Measurements from ENCODE around the gene SLC35E4.

The SLC35E4 gene

DNA sequence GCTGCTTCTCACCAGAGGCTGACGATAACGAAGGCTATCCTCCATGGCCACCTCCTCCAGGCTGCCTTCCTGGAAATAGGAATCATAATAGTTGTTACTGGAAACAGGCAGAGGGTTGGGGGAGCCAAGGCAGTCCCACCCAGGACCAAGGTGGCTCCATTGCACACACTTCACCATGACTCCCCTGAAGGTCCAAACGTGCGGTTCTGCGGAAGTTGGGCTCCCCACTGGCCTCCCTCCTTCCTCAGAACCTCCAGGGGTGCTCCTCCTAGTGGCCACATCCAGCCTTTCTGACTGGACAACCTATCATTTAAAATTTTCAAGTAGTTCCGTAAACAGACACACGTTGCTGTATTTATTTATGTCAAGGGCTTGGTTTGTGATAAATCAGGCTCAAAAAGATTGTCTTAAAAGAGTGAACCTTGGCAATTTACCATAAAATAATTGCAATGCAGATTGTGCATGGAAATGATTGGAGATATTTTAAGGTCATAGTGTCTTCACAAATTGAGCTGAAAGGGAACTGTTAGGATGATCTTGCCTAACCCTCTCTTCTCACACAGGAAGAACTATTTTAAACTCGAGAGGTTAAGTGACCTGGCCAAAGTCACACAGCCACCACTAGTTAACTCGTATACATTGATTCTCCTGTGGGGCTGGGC is 30.0 kb upstream of the SLC35E4 start:
- in situ Hi-C loops (cut with HindIII; ENCODE audit: low sequenced_read_pairs), result no loop called here
- DNase-seq (ENCODE audit: low read depth), result no peak
- TF ChIP-seq, protein P1, sequence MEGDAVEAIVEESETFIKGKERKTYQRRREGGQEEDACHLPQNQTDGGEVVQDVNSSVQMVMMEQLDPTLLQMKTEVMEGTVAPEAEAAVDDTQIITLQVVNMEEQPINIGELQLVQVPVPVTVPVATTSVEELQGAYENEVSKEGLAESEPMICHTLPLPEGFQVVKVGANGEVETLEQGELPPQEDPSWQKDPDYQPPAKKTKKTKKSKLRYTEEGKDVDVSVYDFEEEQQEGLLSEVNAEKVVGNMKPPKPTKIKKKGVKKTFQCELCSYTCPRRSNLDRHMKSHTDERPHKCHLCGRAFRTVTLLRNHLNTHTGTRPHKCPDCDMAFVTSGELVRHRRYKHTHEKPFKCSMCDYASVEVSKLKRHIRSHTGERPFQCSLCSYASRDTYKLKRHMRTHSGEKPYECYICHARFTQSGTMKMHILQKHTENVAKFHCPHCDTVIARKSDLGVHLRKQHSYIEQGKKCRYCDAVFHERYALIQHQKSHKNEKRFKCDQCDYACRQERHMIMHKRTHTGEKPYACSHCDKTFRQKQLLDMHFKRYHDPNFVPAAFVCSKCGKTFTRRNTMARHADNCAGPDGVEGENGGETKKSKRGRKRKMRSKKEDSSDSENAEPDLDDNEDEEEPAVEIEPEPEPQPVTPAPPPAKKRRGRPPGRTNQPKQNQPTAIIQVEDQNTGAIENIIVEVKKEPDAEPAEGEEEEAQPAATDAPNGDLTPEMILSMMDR (IDR thresholded peaks at IDR 0.05; ENCODE audit: low read depth, low read length, missing control alignments), result peak; percentile 71
- H3K4me3 ChIP-seq (ENCODE audit: low read depth, low read length), result peak overlapping the region; percentile 54

DNA sequence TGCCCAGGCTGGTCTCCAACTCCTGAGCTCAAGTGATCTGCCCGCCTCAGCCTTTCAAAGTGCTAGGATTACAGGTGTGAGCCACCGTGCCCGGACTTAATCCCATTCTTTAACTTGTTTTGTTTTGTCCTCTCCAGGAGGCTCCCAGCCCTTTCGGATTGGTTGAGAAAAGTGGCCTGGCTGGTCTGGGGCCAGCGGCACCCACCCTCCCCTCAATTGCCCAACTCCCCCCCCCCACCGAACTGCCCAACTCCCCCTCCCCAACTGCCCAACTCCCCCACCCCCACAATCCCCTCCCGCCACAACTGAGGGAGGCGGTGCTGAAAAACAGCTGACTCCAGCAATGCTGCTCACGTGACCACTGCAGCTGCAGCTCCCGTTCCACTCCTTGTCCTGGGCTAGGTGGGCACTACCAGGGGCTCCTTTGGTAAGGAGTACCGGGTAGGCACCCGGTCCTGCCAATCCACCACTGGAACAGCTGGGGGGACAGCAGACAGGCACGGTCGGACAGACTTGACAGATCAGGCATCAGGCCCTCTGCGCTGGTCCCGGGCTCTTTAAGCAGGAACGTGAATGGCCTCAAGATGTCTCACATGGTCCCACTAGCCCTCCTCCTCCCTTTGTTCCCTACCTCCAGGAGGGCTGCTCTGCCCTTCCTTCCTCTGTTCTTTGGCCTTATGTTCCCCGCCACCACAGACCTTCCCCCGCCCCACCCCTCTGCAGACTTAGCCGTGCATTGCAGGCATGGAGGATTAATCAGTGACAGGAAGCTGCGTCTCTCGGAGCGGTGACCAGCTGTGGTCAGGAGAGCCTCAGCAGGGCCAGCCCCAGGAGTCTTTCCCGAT is 28.9 kb upstream of the SLC35E4 start, which contains the start of gene TCN2:
Gene TCN2, plus strand, starts transcription at position 720 of the 845 bp plus-strand sequence. CDS start 158 bp downstream, outside the sequence.
- in situ Hi-C loops (cut with HindIII; ENCODE audit: low sequenced_read_pairs), result no loop called here
- TF ChIP-seq, protein P1 (IDR thresholded peaks at IDR 0.05; ENCODE audit: low read depth, low read length, missing control alignments), result no peak
- DNase-seq (ENCODE audit: low read depth), result peak; percentile 63
- peak within 1 kb of the TSS; percentile 54 for H3K4me3 ChIP-seq (ENCODE audit: low read depth, low read length)

DNA sequence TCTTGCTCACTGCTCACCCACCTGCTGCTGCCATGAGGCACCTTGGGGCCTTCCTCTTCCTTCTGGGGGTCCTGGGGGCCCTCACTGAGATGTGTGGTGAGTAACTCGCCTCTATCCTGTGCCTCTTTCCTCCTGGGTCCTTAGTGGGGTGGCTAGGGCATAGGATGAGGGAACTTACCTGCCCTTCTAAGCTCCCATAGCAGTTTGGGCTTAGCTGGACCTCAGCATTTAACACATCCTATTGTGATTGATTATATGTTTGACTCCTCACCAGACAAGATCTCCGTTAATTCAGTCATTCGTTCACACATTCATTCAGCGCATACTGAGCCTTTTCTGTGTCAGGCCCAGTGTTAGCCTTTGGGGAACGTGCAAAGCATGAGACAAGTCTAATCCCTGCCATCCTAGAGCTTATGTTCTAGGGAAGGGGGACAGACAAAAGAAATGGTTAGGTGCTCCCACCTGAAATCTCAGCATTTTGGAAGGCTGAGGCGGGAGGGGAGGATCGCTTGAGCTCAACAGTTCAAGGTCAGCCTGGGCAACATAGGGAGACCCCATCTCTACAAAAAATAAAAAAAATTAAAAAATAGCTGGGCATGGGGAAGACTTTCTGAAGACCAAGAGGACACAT is 28.2 kb upstream of the SLC35E4 start:
- in situ Hi-C loops (cut with HindIII; ENCODE audit: low sequenced_read_pairs), result no loop called here
- DNase-seq (ENCODE audit: low read depth), result no peak
- TF ChIP-seq, protein P1 (IDR thresholded peaks at IDR 0.05; ENCODE audit: low read depth, low read length, missing control alignments), result no peak
- peak overlapping the region; percentile 54 for H3K4me3 ChIP-seq (ENCODE audit: low read depth, low read length)

- peak overlapping the region; percentile 54 for H3K4me3 ChIP-seq (ENCODE audit: low read depth, low read length)
- in situ Hi-C loops (cut with HindIII; ENCODE audit: low sequenced_read_pairs), result no loop called here
- no peak for DNase-seq (ENCODE audit: low read depth)
- TF ChIP-seq, protein P1 (IDR thresholded peaks at IDR 0.05; ENCODE audit: low read depth, low read length, missing control alignments), result no peak
Measured at GRCh38 chr22:30607939-30608338, 27.6 kb upstream of the SLC35E4 start.

GRCh38 chr22:30609260-30610185 is 26.1 kb upstream of the SLC35E4 start:
- DNase-seq (ENCODE audit: low read depth), result peak; percentile 37
- in situ Hi-C loops (cut with HindIII; ENCODE audit: low sequenced_read_pairs), result no loop called here
- no peak overlapping the region for H3K4me3 ChIP-seq (ENCODE audit: low read depth, low read length)
- TF ChIP-seq, protein P1 (IDR thresholded peaks at IDR 0.05; ENCODE audit: low read depth, low read length, missing control alignments), result no peak
